Natural killer cell (primary cell): ENCODE results near the gene PLAGL1. TPM values are rescaled to one million over a fixed set of nuclear protein-coding genes. Genes with fewer than 3 reads are reported as not detected.

Experiments
- ATAC-seq, 3 donors: fragments of 150-1000 bp in 2 of 3; fragments of 200-7000 bp in 1 of 3; cut with Tn5 transposase; 1 replicate in 1 of 3; 2 replicates in 2 of 3; pipeline ENCODE4 v1.10.0; 2021; ENCODE audit warnings: mild to moderate bottlenecking in 2 of 3, moderate library complexity in 2 of 3
- DNase-seq, 2 donors: peaks; one replicate each; pipeline versions ENCODE4 v3.0.0 to v3.0.0-alpha.2; 2013 to 2021; ENCODE audit warnings: mixed read lengths in 1 of 2
- H3K27ac ChIP-seq: one replicate; pipeline ENCODE4 v1.5.1; 2013; ENCODE audit warnings: mild to moderate bottlenecking, low read length
- H3K27me3 ChIP-seq: one replicate; pipeline ENCODE4 v1.6.1; 2013; ENCODE audit warnings: low read length; ENCODE audit not compliant: control insufficient read depth, insufficient read depth
- H3K36me3 ChIP-seq: one replicate; pipeline ENCODE4 v1.6.1; 2013; ENCODE audit warnings: low read length; ENCODE audit not compliant: control insufficient read depth, insufficient read depth
- H3K4me1 ChIP-seq: one replicate; pipeline ENCODE4 v1.6.1; 2013; ENCODE audit warnings: low read length; ENCODE audit not compliant: control insufficient read depth, insufficient read depth
- H3K4me3 ChIP-seq: one replicate; pipeline ENCODE4 v1.5.1; 2013; ENCODE audit warnings: low read length
- H3K9me3 ChIP-seq: one replicate; pipeline ENCODE4 v1.6.1; 2013; ENCODE audit warnings: low read length; ENCODE audit not compliant: control insufficient read depth, insufficient read depth
- H3K27ac Mint-ChIP-seq, 2 donors: one replicate each; pipeline ENCODE4 v1.8.0; 2022; ENCODE audit warnings: mild to moderate bottlenecking in 2 of 2, mixed read lengths in 2 of 2, moderate library complexity in 1 of 2
- H3K27me3 Mint-ChIP-seq, 2 donors: one replicate each; pipeline ENCODE4 v1.8.0; 2022; ENCODE audit warnings: low read depth in 2 of 2, mixed read lengths in 2 of 2
- H3K36me3 Mint-ChIP-seq: one replicate; pipeline ENCODE4 v1.8.0; 2022; ENCODE audit warnings: mixed read lengths
- H3K4me1 Mint-ChIP-seq, 2 donors: one replicate each; pipeline ENCODE4 v1.8.0; 2022; ENCODE audit warnings: mixed read lengths in 2 of 2
- H3K4me3 Mint-ChIP-seq: one replicate; pipeline ENCODE4 v1.8.0; 2022; ENCODE audit warnings: mild to moderate bottlenecking, moderate library complexity, mixed read lengths
- H3K9me3 Mint-ChIP-seq, 2 donors: one replicate each; pipeline ENCODE4 v1.8.0; 2022; ENCODE audit warnings: mixed read lengths in 2 of 2
- CTCF ChIP-seq: fragments of 200-600 bp; IDR thresholded peaks from one replicate; pipeline ENCODE4 v1.8.0; 2022; ENCODE audit warnings: antibody characterized with exemption
- whole genome bisulfite sequencing: methylation state at CpG from one replicate; pipeline ENCODE4 v1.1.7; 2013; ENCODE audit warnings: missing lambda C conversion rate; ENCODE audit not compliant: insufficient coverage; 5-methylcytosine and 5-hydroxymethylcytosine counted together
- intact Hi-C: fragments of 100-400 bp; cut with micrococcal nuclease; formaldehyde crosslinking; loops from one replicate; pipeline ENCODE4 v1.14.2; 2022
- total RNA-seq, 4 donors: library from RNA; stranded (reverse); fragments of 120-200 nt in 1 of 4; gene quantifications; one replicate each; pipeline versions ENCODE4 v1.2.3 to v1.2.4, GENCODE V29; 2013 to 2022

The PLAGL1 gene
- total RNA-seq, 3 donors from 2014 or later (not counting 1 experiment from before 2014, with no cell fraction given), result 4.9 to 12.2 (median 6.8) TPM

GRCh38 chr6:143936778-143937667 lies 71.0 kb downstream of the PLAGL1 start:
- Mint-ChIP-seq H3K27me3 (peaks cover 0 to 11% of the 10 kb centered on the region in 2 donors), H3K4me1 (peaks cover 5 to 11% of the 10 kb centered on the region in 2 donors), H3K9me3 (peaks cover 0 to 3% of the 10 kb centered on the region in 2 donors), H3K36me3 (peaks cover 11% of the 10 kb centered on the region), H3K27ac (no peak overlapping the region), H3K4me3 (no peak overlapping the region)
- Histone ChIP-seq H3K27ac (no peak overlapping the region), H3K9me3 (no peaks in the 10 kb centered on the region), H3K36me3 (no peaks in the 10 kb centered on the region), H3K27me3 (no peaks in the 10 kb centered on the region), H3K4me1 (peaks cover 3% of the 10 kb centered on the region), H3K4me3 (no peak overlapping the region)
- DNase-seq, result no peak
- intact Hi-C loops, result no loop called here
- no peak for ATAC-seq
- no peak for TF ChIP-seq CTCF
- 86% methylated on average over 5 of the region's 5 CpGs for WGBS

- H3K36me3 Mint-ChIP-seq, result peaks cover 12% of the 10 kb centered on the region
- peaks cover 0 to 3% of the 10 kb centered on the region in 2 donors for H3K9me3 Mint-ChIP-seq
- TF ChIP-seq CTCF, result no peak
- Histone ChIP-seq H3K27me3 (no peaks in the 10 kb centered on the region), H3K4me1 (no peaks in the 10 kb centered on the region), H3K4me3 (no peak overlapping the region), H3K9me3 (no peaks in the 10 kb centered on the region), H3K36me3 (no peaks in the 10 kb centered on the region), H3K27ac (no peak overlapping the region)
- no peak overlapping the region for H3K27ac Mint-ChIP-seq
- ATAC-seq (no peak), DNase-seq (no peak)
- H3K4me1 Mint-ChIP-seq, result peaks cover 0 to 4% of the 10 kb centered on the region in 2 donors
- no peak overlapping the region for H3K4me3 Mint-ChIP-seq
- H3K27me3 Mint-ChIP-seq, result peaks cover 0 to 14% of the 10 kb centered on the region in 2 donors
- 98% methylated on average over 3 of the region's 3 CpGs for WGBS
- intact Hi-C loops, result no loop called here
Observed at GRCh38 chr6:143936347-143936746, 71.7 kb downstream of the PLAGL1 start.

GRCh38 chr6:143934867-143935266 lies 73.2 kb downstream of the PLAGL1 start:
- H3K4me1 Mint-ChIP-seq, result peaks cover 0 to 1% of the 10 kb centered on the region in 2 donors
- H3K4me3 ChIP-seq, result no peak overlapping the region
- H3K9me3 Mint-ChIP-seq, result peaks cover 0 to 3% of the 10 kb centered on the region in 2 donors
- H3K9me3 ChIP-seq, result no peaks in the 10 kb centered on the region
- H3K36me3 ChIP-seq, result no peaks in the 10 kb centered on the region
- no peak for TF ChIP-seq CTCF
- peaks cover 2% of the 10 kb centered on the region for H3K27me3 ChIP-seq
- no peak overlapping the region for H3K27ac Mint-ChIP-seq
- peaks cover 2 to 24% of the 10 kb centered on the region in 2 donors for H3K27me3 Mint-ChIP-seq
- DNase-seq (no peak), ATAC-seq (no peak)
- H3K4me1 ChIP-seq, result no peaks in the 10 kb centered on the region
- no peak overlapping the region for H3K4me3 Mint-ChIP-seq
- H3K27ac ChIP-seq, result no peak overlapping the region
- H3K36me3 Mint-ChIP-seq, result peaks cover 12% of the 10 kb centered on the region
- 93% methylated on average over 4 of the region's 4 CpGs for WGBS
- intact Hi-C loops, result no loop called here
